Stimulated activated CD8-positive, alpha-beta memory T cell treated with anti-CD3 and anti-CD28 coated beads, Interleukin-4, amount 100 ng/mL, for 24 hours (primary cell): ENCODE measurements around the gene CCDC92B.
"Not testable (repeated sequence)": the region's sequence is repeated elsewhere in the genome, so short reads cannot be mapped to it uniquely, and the experiment has no call there.

Source experiments
- DNase-seq: peaks from one replicate; pipeline ENCODE4 v3.0.0-alpha.2; 2020; ENCODE audit warnings: low read depth

The CCDC92B gene

DNA sequence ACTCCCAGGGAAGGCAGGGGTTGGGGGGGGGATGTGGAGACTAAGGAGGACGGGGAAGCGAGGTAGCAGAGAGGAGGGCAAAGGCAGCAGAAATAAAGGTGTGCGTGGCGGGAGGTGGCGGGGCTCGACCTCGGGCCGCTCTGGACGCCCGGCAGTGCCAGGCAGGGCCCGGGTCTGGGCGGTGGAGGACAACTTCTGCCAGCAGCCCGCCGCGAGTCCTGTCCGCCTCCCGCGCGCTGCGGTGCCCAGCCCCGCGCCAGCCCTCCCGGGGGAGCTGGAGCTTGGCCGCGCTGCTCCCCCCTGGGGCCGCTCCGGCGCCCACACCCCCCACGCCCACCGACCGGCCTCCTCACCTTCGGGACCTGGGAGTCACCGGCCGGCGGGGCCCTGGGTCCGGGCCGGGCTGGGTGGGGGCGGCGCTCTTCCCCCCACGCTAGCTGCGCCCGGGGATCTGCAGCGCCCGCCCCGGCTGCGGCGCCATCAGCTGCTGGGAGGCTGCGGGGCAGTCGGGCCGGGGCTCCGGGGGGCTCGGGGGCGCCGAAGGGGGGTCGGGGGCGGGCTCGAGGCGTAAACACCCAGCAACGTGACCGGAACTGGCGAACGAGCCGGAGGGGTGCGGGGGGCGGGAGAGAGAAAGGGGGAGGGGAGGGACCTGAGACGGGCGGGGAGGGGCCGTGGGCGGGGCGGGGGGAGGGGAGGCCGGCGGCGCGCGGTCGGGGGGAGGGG, at the start of gene CCDC92B:
TSS of gene CCDC92B (minus strand) at position 595 of the 726 bp plus-strand sequence. CDS start 14,507 bp downstream, outside the sequence.
- DNase-seq, result no peak

DNA sequence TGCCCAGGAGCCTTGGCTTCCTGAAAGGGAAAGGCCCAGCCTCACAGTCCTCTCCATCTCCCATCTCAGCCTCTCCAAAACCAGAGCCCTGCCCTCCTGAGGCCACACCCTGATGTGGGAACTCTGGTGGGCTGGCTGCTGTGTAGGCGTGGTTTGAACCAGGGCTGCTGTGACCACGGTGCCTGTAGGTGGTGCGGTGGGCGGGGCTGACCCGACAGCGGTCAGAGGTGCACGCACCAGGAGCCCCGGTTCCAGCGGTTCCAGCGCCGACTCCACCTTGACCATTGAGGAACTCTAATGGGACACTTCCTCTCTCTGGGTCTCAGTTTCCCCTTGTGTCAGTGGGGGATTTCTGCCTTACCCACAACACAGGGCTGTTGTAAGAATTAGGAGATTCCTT, 49.2 kb upstream of the CCDC92B start:
- DNase-seq, result no peak

DNA sequence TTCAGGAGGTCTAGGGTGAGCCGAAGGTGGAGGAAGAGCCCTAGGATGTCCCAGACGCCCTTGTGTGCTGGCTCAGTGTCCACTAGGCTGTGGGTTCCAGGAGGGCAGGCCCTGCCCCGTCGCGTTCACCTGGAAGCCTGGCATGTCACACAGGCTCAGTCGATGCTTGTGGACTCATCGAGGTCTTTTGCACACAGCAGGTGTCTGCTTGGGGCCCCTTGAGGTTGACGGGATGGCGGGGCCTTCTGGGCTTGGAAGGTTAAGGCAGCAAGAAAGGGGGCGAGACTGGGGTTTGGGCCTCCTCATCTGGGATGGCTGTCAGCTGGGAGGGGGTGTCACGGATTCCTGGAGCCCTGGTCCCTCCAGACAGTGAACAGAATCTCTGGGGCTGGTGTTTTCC, 48.7 kb upstream of the CCDC92B start:
- no peak for DNase-seq

DNA sequence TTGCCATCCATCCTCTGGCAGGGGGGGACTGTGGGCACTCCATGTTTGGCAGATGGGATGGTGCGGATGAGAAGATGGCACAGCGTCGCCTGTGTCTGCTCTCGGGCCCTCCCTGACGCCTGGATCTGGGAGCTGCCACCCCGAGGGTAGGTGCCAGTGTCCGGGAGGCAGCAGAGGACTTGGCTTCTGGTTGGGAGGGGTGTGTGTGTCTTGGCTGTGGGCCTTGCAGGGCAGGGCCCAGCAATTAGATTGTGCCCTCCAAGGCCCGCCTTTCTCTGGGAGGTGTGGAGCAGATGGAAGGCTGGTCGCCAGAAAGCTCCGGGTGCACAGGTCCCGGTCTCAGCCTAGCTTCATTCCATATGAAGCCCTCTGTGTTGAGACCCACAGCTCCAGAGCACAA, 48.2 kb upstream of the CCDC92B start:
- no peak for DNase-seq

DNA sequence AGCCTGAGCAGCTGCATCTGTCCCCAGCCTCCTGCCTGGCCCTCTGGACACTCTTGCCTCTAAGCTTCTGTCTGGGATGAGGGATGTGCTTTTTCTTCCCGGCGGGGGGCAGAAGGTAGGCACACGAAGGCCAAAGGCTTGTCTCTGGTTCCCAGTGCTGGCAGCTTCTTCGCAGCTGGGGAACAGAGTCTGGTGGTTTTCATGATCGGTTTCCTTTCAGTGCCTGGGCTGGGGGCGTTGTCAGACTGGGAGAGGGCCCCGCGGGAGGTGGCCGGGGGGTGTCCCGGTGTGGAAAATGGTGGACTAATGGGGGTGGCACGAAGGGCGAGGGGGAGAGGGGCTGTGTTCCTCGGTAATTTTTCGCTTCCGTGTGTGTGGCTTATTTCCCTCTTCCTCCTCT, 47.8 kb upstream of the CCDC92B start:
- no peak for DNase-seq

DNA sequence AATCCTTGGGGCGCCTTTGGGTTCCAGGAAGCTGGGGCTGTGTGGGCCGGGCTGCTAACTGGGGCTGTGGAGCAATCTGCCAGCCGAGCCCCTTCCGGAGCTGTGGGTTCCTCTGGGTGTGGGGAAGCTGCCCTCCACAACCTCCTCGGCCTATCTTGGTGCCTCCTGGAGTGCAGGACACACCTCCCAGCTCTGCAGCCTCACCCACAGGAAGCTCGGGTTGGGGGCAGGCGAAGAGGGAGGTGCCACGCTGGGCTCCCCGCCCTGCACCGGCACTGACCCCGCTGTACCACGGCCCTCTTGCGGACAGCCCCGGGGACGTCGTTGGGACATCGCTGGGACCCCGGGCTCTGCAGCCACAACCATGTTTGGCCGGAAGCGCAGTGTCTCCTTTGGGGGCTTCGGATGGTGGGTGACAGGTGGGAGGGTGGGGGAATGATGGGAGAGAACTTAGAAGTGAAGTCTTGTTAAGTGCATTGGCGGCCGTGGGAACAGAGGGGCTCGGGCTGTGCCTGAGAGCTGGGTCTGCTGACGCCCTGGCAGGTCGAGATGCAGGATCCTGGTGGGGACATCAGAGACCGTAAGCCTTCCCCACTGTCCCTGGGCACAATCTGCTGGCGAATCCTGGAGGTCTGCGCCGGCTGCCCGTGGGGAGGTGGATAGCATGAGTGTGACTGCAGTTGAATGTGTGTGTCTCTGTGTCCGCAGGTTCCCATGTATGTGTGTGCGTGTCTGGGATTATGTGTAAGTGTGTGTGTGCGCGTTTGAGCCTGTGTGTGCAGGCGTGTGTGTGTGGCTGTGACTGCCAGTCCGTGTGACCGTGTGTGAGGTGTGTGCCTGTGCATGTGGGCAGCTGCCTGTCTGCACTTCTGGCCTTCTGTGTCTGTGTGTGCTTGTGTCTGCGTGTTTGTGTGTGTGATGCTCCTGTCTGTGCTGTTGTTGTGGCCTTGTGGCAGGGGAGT, 47.0 kb upstream of the CCDC92B start, which contains the start of gene RAP1GAP2:
TSS of gene RAP1GAP2 (plus strand) at position 275 of the 962 bp plus-strand sequence. CDS start at position 365, 90 bp downstream.
- DNase-seq, result peak; percentile 40

DNA sequence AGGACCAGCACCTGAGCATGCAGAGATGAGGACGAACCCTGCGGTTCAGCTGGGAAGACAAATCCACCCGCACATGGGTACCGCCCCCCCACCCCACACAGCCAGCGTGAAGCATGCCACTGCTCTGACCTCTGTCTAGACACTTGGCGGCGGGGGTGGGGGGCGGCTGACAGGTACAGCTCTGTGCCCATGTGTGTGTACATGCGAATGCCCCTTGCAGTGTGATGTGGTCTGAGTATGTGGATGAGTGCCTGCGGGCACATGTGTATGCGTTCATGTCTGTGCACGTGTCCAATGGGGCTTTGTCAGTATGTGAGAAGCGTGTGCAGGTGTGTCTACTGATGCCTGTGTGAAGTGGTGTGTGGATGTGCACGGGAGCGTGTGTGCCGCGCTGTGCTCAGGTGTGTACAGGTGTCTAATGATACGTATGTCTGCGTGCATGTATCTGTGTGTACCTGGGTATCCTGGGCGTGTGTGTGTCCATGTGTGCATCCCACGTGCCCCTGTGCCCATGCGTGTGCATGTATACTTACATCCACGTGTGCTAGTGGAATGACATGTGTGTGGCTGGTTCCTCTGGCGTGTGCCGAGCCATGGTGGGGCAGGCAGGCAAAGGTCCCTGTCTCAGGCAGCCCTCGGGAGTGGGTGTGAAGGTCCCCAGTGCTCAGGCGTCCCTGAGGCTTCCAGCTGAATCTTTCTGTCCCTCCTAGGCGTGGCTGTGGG, 46.1 kb upstream of the CCDC92B start:
- DNase-seq, result no peak

DNA sequence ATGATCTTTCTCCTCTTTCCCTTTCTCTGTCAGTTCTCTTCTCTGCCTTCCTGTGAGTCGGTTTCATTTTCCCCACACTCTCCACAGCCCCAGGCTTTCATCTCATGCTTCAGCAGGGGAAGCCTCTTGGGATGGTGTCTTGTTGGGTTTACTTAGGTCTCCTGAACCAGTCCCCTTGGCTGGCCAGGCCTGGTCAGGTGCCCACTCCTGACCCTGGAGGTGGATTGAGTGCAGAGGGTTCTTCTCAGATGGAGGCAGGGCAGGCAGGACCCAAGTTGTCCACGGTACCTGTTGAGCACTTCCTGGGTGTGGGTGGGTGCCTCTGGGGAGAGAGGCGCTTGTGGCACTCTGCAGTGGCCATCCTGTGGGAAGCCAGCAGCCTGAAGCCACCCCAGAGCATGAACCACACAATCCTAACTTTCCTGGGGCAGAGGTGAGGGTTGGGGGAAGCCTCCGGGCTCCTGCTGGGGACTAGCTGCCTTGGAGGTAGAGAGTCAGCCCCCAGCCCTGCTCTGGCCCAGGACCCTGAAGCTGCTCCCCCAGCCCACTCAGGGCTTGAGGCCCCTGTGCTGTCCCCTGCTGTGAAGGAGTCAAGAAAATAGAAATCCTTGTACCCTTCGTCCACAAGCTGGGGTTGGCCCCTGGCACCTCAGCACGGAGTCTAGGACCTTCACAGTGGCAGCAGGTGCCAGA, 44.8 kb upstream of the CCDC92B start:
- no peak for DNase-seq

DNA sequence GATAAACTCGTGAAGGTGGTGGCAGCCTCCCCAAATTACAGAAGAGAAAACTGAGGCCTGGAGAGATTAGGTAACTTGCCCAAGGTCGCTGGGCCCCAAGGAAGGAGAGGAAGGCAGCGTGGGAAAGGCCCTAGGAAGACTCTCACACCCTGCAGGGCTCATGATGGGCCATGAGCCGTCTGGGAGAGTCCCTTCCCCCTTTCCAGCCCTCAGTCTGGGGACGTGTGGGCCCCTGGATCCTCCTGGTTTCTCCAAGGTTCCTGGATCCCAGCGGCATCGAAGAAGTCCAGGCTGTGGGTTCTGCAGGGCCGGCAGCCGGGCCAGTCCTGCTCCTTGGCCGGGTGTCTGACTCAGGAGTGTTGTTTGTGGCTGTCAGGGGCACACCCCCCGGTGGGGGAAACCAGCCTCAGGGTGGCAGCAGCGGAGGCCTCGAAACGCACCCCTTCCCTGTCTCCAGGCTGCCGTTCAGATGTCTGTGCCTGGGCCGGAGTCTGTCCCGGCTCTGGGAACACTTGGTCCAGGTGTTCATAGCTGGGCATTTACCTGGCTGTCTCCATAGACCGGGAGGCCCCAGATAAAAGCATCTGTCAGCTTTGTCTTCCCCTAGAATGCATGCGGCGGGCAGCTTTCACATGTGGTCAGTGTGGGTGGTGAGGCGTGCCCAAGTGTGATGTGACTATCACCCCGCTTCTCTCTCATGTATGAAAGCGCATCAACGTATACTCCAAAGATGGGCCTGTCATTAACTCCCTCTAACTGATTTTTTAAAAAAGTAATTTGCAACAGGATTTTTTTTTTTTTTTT, 43.1 kb upstream of the CCDC92B start:
- peak; percentile 76 for DNase-seq

DNA sequence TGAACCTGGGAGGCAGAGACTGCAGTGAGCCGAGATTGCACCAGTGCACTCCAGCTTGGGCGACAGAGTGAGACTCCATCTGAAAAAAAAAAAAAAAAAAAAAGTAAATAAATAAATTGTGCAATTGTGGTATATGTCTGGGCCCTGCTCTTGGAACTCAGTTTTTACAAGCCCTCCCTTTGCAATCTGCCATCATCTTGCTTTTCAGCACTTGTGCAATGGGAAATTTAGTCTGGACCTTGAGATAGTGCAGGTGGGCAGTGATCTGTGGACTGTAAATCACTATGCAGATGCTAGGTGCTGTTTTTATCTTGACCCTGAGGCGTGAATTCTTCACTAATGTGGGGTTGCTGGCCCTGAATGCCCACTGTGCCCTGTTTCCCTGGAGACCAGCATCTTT, 40.2 kb upstream of the CCDC92B start:
- no peak for DNase-seq

DNA sequence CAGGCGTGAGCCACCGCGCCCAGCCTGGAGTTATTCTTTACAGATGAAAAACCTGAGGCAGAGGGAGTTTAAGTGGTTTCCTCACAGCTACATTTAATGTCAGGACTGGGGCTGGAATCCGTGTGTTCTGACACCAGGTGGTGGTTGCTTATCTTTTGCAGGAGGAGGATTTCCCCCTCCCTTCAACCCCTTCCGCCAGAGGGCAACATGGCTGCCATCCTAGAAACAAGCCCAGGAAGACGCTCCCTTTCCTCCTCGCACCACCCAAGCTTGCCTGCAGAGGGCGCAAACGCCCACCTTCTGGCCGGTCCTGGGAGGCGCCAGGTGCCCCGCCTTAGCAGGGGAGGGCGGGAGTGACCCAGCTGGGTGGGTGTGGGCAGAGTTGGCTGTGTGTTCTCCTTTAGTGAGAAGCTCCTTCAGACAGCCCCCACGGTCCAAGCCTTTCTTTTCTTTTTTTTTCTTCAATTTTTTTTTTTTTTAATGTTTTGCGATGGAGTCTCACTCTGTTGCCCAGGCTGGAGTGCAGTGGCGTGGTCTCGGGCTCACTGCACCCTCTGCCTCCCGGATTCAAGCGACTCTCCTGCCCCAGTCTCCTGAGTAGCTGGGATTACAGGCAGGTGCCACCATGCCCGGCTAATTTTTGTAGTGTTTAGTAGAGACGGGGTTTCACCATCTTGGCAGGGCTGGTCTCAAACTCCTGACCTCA, 36.9 kb upstream of the CCDC92B start:
- DNase-seq, result peak; percentile 84

DNA sequence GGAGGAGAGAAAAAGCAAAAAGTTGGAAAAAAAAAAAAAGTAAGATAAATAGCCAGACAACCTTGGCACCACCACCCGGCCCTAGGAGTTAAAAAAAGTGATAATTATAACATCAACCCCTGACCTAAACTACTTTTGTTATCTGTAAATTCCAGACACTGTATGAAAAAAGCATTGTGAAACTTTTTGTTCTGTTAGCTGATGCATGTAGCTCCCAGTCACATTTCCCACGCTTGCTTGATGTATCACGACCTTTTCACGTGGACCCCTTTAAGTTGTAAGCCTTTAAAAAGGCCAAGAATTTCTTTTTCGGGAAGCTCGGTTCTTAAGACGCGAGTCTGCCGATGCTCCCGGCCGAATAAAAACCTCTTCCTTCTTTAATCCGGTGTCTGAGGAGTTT, 35.9 kb upstream of the CCDC92B start:
- DNase-seq, result not testable (repeated sequence)

DNA sequence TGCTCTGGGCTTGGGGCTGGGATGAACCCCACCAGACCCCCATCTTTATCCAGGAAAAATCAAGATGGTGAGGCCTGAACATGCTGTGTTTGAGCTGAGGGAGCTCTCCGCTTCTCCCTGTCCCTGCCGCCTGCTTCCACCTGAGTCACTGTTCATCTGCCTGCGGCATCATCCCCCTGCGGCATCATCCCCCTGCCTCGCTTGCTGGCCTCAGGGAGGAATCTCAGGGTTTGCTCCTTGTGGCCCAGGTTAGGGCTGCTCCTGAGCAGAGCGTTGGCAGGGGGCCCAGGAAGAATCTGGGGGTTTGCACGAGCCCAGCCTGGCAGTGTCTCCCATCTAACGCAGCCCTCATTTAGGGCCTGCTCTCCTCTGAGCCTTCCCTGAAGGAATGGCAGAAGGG, 35.4 kb upstream of the CCDC92B start:
- DNase-seq, result no peak

DNA sequence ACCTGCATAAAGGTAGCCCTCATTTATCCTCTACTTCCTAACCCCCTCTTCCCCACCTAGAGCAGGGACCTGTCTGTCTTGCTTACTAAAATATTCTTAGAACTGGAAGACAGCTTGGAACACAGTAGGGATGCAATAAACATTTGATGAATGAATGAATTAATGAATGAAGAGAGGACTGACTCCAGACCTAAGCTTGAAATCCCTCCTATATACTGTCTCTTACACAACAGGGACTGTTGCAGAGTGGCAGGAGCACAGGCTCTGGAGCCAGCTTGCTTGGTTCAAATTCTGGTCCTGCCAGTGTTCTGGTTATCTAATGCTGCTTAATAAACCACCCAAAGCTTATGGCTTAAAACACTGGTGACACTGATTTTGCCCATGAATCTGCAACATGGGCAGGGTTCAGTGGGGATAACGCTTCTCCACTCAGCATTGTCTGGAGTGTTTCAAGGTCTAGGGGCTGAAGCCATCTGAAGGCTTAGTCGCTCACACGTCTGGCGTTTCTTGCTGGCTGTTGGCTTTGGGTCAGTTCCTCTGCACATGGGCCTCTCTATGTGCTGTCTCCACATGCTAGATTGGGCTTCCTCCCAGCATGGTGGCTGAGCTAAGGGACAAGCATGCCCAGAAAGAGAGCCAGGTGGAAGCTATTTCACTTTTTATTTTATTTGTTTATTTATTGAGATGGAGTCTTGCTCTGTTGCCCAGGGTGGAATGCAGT, 34.0 kb upstream of the CCDC92B start:
- DNase-seq, result no peak

DNA sequence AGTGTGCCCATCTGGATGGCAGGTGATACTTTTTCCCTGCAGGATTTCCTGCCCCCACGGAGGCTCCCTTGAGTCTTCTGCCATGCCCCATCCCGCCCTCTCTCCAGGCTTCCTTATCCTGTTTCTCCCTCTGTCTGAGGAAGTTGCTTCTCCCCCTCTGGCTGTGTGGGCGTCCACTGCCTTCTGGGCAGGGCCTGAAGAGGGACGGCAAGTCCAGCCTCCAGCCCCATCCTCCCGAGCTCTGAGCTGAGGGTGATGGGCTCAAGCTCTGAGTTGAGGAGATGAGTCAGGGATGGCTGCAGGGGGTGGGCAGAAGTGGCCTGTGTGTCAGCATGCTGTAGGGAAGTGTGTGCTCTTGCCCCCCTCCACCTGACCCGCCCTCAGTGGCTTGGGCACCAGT, 32.6 kb upstream of the CCDC92B start:
- no peak for DNase-seq

DNA sequence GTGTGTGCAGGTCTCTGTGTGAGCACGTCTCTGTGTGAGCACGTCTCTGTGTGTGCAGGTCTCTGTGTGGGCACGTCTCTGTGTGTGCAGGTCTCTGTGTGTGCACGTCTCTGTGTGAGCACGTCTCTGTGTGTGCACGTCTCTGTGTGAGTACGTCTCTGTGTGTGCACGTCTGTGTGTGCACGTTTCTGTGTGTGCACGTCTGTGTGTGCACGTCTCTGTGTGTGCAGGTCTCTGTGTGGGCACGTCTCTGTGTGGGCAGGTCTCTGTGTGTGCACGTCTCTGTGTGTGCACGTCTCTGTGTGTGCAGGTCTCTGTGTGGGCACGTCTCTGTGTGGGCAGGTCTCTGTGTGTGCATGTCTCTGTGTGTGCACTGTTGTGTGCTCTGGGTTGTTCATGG, 32.1 kb upstream of the CCDC92B start:
- not testable (repeated sequence) for DNase-seq

DNA sequence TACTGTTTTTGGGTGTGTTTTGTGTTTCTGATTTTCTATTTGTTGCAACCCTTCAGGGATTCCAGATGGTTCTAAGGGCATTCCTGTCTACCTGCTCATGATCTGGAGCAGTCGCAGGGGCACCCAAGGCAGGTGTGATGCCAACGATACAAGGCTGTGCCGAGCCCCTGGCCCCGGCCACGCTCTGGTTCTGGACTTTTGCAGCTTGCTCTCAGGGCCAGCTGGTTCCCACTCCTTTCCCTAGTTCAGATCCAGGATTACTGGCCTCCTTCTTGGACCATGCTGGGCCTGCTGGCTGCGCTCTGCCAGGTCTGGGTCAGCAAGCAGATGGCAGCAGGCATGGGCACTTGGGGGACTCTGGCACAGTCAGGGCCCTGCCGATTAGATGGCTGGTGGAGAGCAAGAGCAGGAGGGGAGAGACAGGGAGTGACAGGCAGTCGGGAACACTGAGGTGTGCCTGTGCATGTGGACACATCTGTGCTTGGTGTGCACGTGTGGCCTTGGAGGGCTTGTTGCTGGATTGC, 31.5 kb upstream of the CCDC92B start:
- DNase-seq, result no peak

DNA sequence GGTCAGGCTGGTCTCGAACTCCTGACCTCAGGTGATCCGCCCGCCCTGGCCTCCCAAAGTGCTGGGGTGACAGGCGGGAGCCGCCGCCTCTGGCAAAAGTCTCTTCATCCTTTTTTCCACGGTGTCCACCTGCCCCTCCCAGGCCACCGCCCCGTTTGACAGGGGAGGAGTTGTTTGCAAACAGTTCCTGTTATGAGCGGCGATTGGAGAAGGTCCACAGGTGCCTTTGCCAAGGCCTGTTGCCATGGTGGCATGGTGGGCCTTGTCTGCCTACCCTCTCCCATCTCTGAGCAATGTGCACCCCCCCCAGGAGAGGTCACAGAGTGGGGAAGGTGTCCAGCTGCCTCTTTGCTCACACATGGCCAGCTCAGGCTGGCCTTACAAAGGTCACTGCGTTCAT, 30.8 kb upstream of the CCDC92B start:
- no peak for DNase-seq

DNA sequence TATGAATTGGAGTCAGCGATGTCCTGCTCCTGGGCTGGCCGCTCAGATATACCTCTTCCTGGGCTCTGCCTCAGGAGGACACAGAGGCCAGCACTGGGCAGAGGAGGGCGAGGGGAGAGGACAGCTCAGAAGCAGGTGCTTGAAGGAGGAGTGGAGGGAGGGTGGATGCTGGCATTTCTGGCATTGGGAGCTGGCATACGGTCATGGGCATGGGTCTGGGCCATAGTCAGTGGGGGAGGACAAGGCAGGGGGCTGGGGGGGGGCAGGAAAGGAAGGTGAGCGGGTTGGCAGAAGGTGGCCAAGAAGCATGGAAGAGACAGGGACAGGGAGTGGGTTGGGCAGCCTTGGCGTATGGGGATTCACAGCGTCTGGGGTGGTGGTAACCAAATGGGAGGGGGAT, 30.1 kb upstream of the CCDC92B start:
- no peak for DNase-seq
